ENCODE data around the gene NDUFS3. TPM values are rescaled to one million over a fixed set of nuclear protein-coding genes. Genes with fewer than 3 reads are reported as not detected.

NDUFS3 gene
- total and polyA plus RNA-seq, 2 of the 13 experiments (the other 11 are each of a cell fraction or from before 2014, with no cell fraction given), result 151 to 184 TPM

DNA sequence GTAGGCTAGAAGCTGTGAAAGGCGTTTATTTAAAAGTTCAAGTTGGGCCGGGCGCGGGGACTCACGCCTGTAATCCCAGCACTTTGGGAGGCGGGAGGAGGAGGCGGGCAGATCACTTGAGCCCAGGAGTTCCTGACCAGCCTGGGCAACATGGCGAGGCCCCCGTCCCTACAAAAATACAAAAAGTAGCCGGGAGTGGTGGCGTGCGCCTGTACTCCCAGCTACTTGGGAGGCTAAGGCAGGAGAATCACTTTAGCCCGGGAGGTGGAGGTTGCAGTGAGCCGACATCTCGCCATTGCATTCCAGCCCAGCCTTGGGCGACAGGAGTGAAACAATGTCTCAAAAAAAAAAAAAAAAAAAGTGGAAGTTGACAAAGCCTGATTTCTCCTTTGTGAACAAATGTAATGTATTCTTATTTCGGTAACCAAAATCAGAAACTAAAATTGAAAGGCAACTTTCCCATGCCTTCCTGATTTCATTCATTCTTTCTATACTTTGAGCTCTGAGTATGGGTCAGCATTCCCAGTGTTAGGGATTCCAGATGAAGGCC is 12.7 kb upstream of the NDUFS3 start (continued):
- no peak for TF ChIP-seq ETV6 (CRISPR knock-in tag; conservative IDR thresholded peaks at IDR 0.05)
- peak; percentile 39 for TF ChIP-seq ZNF883 (CRISPR knock-in tag; IDR thresholded peaks at IDR 0.05; ENCODE audit: not compliant biosample characterization)
- no peak for TF ChIP-seq NBN (conservative IDR thresholded peaks at IDR 0.05)
- TF ChIP-seq HCFC1 (IDR thresholded peaks at IDR 0.05; ENCODE audit: low read depth, low read length), result no peak
- 0 out of 2 replicates have a peak, but pooled peaks have one; percentile 34 for TF ChIP-seq ZNF136 (CRISPR knock-in tag; IDR thresholded peaks at IDR 0.05; ENCODE audit: low read depth)
- TF ChIP-seq SIX1 (CRISPR knock-in tag; IDR thresholded peaks at IDR 0.05; ENCODE audit: borderline replicate concordance), result no peak
- TF ChIP-seq GLI4 (CRISPR knock-in tag; IDR thresholded peaks at IDR 0.05; ENCODE audit: borderline replicate concordance), result no peak
- 0 out of 2 replicates have a peak, but pooled peaks have one; percentile 2 for TF ChIP-seq ZSCAN25 (CRISPR knock-in tag; IDR thresholded peaks at IDR 0.05)
- TF ChIP-seq ZNF770 (CRISPR knock-in tag; IDR thresholded peaks at IDR 0.05), result 0 out of 2 replicates have a peak, but pooled peaks have one; percentile 7
- no peak for TF ChIP-seq WIZ (CRISPR knock-in tag; IDR thresholded peaks at IDR 0.05)
- TF ChIP-seq FOXA3 (CRISPR knock-in tag; IDR thresholded peaks at IDR 0.05), result no peak
- TF ChIP-seq, protein P1, sequence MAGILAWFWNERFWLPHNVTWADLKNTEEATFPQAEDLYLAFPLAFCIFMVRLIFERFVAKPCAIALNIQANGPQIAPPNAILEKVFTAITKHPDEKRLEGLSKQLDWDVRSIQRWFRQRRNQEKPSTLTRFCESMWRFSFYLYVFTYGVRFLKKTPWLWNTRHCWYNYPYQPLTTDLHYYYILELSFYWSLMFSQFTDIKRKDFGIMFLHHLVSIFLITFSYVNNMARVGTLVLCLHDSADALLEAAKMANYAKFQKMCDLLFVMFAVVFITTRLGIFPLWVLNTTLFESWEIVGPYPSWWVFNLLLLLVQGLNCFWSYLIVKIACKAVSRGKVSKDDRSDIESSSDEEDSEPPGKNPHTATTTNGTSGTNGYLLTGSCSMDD (CRISPR knock-in tag; IDR thresholded peaks at IDR 0.05), result no peak
- no peak for TF ChIP-seq EEA1 (CRISPR knock-in tag; IDR thresholded peaks at IDR 0.05; ENCODE audit: borderline replicate concordance)
- TF ChIP-seq, protein P2, sequence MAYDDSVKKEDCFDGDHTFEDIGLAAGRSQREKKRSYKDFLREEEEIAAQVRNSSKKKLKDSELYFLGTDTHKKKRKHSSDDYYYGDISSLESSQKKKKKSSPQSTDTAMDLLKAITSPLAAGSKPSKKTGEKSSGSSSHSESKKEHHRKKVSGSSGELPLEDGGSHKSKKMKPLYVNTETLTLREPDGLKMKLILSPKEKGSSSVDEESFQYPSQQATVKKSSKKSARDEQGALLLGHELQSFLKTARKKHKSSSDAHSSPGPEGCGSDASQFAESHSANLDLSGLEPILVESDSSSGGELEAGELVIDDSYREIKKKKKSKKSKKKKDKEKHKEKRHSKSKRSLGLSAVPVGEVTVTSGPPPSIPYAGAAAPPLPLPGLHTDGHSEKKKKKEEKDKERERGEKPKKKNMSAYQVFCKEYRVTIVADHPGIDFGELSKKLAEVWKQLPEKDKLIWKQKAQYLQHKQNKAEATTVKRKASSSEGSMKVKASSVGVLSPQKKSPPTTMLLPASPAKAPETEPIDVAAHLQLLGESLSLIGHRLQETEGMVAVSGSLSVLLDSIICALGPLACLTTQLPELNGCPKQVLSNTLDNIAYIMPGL (CRISPR knock-in tag; IDR thresholded peaks at IDR 0.05; ENCODE audit: borderline replicate concordance in 1 of 2, low read depth in 1 of 2), result no peak
- no peak for TF ChIP-seq HHEX (CRISPR knock-in tag; IDR thresholded peaks at IDR 0.05)
- TF ChIP-seq SALL1 (CRISPR knock-in tag; IDR thresholded peaks at IDR 0.05), result no peak
- TF ChIP-seq HOXD1 (CRISPR knock-in tag; IDR thresholded peaks at IDR 0.05), result no peak
- TF ChIP-seq ZMYM3 (CRISPR knock-in tag; IDR thresholded peaks at IDR 0.05), result peak; percentile 34; the same call in 1 of the 2 replicates
- no peak for TF ChIP-seq GATA4 (IDR thresholded peaks at IDR 0.05; ENCODE audit: borderline replicate concordance, low read depth)
- TF ChIP-seq MXD3 (CRISPR knock-in tag; IDR thresholded peaks at IDR 0.05), result no peak
- no peak for TF ChIP-seq ZNF784 (CRISPR knock-in tag; IDR thresholded peaks at IDR 0.05; ENCODE audit: borderline replicate concordance)
- no peak for TF ChIP-seq ZNF713 (CRISPR knock-in tag; IDR thresholded peaks at IDR 0.05)

All from HepG2 (cell line).